Transverse colon (tissue), 4 donors: ENCODE data around the gene PBX1.

Source experiments
- CTCF ChIP-seq, 5 experiments: fragments of 200-600 bp in 3 of 5; fragments of 450-650 bp in 2 of 5; sonication (generic) in 3 of 5; IDR thresholded peaks; 1 replicate in 2 of 5; 2 replicates in 3 of 5; pipeline ENCODE4 v1.5.1; 2016 to 2017; ENCODE audit warnings: antibody characterized with exemption in 5 of 5, inconsistent platforms in 3 of 5, mild to moderate bottlenecking in 2 of 5, moderate library complexity in 1 of 5
- POLR2A ChIP-seq: fragments of 450-650 bp; IDR thresholded peaks from one replicate; pipeline ENCODE4 v1.6.1; 2016; ENCODE audit warnings: antibody characterized with exemption, mild to moderate bottlenecking, moderate library complexity
- POLR2AphosphoS5 ChIP-seq, 3 donors: sonication (generic); formaldehyde crosslinking; IDR thresholded peaks; one replicate each; pipeline ENCODE4 v1.6.1; 2016; ENCODE audit warnings: antibody characterized with exemption in 3 of 3

DNA sequence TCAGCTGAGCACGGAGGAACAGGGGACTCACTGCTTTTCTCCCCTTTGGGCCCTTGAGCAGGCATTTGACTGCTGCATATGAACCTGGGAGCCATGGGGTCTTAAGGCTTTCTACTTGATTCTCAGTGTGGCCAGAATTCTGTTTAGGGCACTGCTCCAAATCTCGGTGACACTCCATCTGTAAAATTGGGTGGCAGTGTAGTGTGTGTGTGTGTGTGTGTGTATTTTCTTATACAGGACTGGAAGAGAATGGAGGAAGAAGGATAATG, 162.2 kb downstream of the PBX1 start:
- TF ChIP-seq CTCF (IDR thresholded peaks at IDR 0.05) (no peak), POLR2A (no peak), POLR2AphosphoS5 (IDR thresholded peaks at IDR 0.05) (no peak)
